ENCODE results near the gene AGBL4.

DNA sequence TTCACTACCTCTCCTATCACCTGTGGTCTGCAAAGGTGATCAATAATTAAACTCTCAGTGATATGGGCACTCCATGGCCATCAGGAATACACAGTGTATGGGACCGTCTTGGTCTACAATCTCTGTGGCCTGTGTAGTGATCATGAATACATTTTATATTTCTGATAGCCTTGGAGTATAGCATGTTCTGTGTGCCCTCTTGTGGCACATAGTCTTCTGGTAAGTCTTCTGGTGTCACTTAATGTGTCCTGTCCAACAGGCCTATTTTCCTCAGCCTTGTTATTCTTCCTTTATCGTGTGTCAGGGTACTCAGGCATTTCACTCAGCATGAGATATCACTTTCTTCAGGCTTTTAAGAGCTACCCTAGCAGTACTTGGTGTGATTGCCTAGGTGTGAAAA lies 393.6 kb downstream of the AGBL4 start:
- TF ChIP-seq, protein P1, sequence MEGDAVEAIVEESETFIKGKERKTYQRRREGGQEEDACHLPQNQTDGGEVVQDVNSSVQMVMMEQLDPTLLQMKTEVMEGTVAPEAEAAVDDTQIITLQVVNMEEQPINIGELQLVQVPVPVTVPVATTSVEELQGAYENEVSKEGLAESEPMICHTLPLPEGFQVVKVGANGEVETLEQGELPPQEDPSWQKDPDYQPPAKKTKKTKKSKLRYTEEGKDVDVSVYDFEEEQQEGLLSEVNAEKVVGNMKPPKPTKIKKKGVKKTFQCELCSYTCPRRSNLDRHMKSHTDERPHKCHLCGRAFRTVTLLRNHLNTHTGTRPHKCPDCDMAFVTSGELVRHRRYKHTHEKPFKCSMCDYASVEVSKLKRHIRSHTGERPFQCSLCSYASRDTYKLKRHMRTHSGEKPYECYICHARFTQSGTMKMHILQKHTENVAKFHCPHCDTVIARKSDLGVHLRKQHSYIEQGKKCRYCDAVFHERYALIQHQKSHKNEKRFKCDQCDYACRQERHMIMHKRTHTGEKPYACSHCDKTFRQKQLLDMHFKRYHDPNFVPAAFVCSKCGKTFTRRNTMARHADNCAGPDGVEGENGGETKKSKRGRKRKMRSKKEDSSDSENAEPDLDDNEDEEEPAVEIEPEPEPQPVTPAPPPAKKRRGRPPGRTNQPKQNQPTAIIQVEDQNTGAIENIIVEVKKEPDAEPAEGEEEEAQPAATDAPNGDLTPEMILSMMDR (IDR thresholded peaks at IDR 0.05), result no peak
- no peak for TF ChIP-seq POLR2A (IDR thresholded peaks at IDR 0.05)
- TF ChIP-seq EP300 (IDR thresholded peaks at IDR 0.05), result no peak
